NCI-H1417 (cell line): ENCODE results near the gene PARD3B.

Experiments used
- DNase-seq, 3 experiments: peaks; one replicate each; lab custom pipeline; 2025; lab: John Stamatoyannopoulos, UW

The PARD3B gene

DNA sequence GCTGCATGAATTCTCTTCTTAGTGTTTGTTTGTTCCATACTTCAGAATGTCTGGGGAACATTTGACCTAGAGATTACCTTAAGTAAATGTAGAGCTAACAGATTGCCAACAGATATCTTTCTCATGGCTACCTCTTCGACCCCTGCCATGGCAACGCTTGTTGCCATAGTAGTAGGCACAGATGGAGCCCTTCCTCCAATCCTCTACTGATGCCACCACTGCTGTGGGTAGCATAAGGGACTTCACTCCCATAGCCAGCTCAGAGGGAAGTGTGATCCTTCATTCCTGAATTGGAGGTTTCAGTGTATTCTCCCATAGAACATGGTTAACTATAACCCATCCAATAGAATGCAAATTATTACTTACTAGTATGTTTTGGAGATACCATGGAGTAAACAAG lies 593.5 kb downstream of the PARD3B start:
- DNase-seq, result peak in 1 of 3 experiments; percentile 7

DNA sequence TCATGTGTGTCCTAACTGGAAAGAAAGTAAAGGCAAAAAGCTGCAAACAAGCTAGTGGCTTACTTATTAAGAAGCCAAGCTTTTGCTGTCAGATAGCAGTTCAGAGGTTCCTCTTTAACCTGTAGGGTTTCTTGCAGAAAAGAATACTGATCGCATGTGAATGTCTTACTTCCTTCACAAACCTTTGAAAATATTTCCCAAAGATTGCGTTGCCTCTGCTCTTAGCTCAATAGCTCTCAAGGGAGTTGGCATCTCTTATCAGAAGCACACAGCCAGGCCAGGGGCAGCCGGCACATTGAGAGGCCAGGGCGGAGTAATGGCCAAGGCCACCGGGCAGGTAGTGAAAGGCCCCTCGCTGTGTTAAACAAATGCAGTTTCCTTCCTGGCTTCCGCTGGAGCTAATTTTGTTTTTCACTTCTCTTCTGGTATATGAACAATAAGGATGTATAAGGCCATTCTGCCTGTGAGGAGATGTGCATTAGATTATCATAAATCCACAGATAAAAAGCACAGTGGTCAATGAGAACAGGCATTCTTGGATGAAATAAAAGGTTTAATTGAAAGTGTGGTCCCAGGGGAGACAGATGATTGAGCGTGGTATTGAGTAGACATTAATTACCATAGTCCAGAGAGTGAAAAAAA lies 594.7 kb downstream of the PARD3B start:
- peak in 2 of 3 experiments; percentile 58 to 88 for DNase-seq

DNA sequence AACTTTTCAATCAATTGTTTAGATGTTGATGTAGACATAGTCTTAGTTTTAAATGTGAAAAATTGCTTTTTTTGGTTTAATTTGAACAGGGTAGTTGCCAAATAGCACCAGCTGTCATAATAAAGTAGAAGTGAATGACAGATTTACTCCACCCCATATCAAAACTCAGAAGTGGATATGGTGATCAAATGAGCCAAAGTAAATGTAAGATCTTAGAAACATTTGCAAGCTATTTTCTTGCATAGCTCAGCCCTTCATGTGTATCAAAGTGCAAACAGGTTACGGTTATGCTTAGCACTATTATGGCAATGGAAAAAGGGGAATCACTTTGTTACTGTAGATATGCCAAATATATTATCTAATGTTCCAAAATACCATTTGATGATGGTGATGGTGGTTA lies 596.1 kb downstream of the PARD3B start:
- DNase-seq, result no peak

DNA sequence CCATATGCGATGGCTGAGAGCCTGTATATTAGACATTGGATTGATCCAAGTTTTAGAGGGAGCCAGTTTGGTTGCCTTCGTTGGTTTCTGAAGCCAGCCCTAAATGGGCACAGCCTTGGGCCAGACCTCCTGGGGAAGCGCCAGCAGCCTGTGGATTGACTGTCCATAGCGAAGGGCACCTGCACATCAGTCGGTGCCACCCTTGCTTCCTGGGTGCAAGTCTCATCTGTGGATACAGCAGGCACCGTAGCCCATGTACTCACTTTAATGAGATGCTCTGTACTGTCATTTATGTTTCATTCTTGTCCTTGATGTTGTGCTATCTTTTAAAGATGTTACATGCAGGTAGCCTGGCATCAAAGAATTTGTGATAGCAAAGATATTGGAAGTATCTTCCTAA lies 600.6 kb downstream of the PARD3B start:
- DNase-seq, result no peak

DNA sequence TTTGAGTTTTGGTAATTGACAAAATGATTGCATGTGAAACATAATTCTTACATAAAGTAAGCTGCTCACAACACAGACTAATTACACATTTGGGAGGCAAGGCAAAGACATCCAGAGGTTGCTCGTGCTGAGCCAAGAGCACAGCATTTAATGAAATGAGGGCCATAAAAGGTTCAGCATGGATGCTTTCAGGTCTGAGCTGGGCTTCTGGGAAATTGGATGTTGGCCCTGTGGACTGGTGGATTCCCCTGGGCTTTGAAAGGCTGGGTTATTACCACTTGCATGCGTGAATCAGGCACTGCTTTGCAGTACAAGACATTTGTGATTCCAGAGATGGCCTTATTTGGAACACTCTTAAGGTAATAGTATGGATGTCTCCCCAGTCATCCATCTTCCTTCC lies 603.5 kb downstream of the PARD3B start:
- DNase-seq, result peak; percentile 3 to 53 (median 38)

DNA sequence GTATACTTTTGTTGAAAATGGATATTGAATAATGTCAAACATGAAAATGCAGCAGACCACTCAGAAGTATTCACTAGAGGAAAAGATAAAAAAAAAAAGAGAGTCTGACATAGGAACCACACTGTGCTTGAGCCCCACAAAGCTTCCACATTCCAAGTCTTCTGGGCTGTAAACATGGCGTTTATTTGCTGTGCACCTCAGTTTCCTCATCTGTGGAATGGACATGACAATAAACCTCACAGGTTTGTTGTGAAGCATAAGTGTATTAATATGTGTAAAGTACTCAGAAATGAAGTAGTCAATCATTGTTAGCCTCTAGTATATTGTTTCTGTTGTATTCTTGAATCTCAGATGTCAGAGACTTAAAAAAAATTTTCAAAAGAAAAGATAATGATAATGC lies 611.2 kb downstream of the PARD3B start:
- DNase-seq, result no peak

DNA sequence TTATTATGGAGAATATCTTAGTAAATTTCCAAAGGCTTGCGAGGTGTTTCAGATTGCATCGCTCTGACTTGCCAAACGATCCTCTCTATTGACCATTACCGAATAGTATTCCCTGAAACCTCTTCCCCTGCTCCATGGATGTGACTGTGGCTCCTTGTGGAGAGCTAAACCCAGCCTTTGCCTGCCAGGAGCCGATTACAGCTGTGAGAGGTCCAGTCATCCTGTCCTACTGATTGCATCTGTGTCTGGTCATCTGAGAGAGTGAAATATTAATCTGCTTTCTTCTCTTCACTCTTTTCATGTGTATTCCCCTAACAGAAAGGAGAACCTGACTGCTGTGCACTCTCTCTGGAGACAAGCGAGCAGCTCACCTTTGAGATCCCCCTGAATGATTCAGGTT lies 613.1 kb downstream of the PARD3B start:
- no peak for DNase-seq

DNA sequence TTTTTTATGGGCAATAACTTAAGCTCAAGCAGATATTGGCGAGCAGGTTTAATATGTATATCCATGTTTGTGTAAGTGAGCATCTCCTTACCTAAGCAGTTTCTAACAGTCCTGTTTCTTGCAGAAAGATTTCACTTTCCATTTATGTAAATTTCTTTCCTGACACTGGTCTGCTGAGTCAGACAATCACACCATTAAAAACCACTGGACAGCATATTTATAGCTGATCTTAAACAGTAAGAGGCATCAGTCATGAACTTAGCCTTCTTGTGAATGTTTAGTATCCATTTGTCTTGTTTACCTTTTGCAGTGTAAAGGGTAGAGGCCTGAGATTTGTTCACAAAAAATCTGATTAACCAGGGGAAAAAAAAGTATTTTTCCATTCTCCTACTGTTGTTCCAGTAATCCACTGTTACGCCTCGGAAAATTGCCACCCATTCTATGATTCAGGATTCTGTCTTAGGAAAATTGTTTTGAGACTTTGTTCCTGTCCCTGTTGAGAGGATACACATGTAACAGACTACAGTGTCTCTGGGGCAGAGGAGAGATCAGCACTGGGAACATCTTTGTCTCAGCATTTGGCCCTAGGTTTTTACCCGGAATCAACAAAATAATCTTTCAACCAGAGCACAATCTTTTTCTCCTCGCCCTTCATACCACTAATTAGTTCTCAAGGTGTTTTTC lies 616.0 kb downstream of the PARD3B start:
- DNase-seq, result no peak

DNA sequence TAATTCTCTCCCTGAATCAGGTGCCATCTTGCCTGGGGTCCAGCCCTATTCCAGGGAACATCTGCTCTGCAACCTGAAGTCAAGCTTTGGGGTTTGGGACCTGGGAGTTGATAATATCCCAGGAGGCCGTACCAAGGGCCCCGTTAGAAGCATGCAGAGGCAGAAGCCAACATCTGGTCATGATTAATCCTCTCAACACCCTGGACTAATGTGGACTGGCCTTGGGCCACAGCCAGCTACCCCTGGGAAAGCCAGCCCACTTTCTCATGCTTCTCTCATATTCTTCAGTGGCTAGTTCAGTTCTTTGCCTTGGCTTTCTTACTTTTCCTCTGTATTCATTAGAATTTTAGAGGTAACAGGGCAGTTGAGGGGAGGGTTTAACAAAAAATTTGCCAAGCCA lies 621.5 kb downstream of the PARD3B start:
- DNase-seq, result no peak

DNA sequence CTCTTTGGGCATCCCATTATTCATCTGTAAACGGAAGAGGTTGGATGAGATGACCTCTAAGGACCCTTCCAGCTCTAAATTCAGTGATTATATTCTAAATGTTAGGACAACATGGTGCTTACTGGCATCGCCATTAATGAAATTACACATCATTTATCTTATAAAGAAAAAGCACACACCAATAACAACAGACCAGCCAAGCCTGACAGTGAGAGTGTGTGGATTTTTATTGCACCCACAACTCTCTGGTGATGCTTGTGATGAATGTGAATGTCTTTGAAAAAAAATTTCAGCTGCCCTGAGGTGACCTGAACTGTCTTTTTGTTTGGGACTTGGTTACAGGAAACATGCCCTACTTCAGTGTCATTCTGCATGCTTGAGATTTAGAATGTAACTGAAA lies 623.7 kb downstream of the PARD3B start:
- no peak for DNase-seq

DNA sequence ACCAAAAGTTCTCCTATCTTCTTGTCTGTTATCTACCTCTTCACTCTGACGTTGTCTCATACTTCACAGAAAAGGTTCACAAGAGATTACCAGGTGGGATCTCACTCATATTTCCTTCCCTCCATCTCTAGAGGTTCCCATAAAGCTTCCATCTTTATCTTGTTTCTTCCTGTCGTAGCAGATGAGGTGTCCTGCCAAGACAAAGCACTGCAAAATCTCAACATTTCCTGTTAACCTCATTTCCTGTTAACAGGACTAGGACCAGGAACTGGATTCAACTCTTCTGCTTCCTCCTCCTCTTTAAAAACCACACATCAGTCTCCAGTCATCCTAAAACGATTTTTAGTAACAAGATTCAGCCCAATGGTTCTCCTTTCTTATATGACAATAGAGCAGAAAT lies 624.2 kb downstream of the PARD3B start:
- DNase-seq, result no peak

DNA sequence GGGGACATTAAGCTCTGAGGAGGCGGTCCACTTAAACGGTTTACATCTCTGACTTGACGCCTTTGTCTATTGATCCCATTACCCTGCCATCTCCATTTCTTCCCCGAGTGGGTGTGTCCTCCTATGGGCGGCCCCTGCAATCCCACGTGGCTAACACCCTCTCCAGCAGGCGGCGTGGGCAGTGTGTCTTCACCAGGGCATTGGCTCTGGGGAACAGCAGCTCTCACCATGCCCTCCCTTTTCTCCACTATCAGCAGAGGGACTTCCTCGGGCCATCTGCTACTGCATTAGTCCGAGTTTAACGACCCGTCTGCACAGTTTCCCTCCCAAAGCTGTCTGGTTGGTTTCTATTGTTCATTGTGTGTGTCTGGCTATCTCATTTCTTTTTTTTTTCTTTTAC lies 625.1 kb downstream of the PARD3B start:
- DNase-seq, result peak in 1 of 3 experiments; percentile 34

DNA sequence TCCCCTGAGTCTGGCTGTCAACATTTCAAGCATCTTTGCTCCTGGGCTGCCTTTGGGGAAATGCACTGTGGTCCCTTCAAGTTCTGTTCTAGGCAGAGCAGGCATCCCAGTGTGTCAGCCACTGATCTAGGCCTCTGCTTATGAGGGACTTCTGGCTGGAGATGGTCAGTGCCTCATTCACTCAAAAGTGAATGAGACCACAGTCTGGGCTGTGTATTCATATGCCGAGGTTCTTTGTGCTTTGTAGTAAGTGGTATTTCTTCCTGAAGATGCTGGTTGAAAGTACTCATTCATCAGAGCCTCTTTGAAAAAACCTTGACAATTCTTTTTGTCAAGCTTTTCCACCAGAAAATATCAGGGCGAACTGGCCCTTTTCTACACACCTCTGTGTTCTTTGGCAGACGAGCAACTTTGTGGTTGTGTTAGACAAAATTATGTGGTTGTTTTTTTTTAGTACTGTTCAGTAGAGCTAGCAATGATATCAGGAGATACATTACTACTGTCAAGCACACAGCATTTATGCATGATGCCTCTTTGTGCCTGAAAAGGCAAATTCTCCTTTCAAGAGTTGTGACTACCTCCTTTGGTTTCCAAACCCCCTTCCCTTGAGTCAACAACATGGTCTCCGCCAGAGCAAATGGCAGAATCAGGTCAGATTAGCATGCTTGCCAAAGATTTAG lies 626.1 kb downstream of the PARD3B start:
- DNase-seq, result no peak

DNA sequence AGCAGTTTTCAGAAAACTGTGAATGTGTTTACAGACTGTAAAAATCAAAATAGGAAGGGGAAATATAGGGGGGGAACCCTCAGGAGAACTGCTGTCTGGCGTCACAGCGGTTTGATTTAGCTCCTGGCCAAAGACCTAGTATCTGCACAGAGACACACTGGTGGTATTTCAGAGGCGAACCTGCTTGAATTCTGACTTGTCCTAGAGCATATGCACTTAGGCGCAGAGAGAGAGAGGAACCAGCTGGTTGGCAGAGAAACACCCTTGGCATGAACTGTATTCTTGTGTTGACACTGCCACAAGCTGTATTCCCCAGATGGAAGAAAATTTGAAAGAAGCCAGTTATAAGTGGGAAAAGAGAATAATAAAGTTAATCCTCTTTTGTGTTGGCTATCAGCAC lies 630.6 kb downstream of the PARD3B start:
- DNase-seq, result no peak

DNA sequence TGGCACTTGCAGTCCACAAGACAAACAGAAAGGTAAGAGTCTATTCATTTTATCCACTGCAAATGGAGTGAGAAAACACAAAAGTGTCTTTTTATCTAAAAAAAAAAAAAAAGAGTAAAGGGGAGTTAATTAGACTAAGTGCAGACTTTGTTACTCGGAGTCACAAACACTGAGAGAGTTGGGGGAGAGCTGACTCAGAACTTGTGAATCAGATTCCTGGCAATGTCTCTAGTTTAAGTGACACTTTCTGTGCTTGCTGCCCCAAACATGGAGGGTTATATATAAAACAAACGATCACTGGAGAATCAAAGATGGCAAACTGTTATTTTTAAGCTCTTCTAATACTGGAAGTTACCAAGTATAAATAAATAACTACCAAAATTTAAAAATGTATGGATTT lies 631.3 kb downstream of the PARD3B start:
- DNase-seq, result no peak

DNA sequence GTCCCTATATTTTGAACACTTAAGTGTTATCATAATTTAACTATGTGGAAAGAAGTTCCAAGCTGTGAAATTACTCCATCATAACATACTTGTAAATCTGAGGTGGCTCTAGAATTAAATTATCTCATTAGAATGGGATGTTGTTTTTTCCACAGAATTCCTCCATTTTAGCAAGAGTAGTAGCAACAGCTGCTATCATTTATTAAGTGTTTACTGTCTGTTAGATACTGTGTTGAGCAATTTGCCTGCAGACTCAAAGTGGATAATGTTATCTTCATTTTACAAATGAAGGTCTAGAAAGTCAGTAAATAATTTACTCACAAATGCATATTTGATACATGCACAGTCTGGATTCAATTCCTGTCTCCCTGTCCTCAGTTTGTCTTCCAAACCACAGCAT lies 632.3 kb downstream of the PARD3B start:
- DNase-seq, result no peak

DNA sequence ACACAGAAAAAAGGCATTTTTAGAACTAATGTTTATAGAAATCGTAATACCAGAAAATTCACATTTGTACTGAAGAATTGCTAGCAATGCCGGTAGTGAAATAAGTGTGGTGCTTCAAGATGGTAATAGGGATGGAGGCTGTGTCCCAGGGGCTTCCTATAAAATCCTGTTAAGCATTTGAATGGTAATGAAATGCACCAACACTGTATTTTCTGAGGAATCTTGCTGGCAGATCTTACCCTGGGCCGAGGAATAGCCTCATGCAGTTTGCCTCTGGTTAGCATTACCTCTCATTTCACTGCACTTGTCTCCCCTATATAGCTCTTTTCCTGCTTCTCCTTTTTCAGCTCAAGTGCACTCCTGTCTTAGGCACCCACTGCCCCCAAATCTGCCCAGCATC lies 635.5 kb downstream of the PARD3B start:
- no peak for DNase-seq

DNA sequence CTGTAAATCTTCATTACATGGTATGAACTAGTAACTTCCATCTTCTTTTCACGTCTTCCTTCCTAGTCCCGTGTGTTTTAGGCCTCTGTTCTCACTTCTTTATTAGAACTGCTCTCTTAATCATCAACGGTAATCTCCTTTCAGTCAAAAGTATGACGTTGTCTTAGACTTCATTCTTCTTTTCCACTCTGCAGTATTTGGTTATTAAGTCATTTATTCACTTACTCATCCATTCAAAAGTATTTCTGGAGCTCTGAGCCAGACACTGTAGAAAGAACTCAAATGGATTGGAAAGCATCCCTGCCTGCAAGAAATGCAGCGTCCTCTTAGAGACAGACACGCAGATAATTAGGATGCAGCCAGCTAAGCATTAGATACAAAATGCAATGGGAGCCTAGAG lies 642.5 kb downstream of the PARD3B start:
- DNase-seq, result no peak

DNA sequence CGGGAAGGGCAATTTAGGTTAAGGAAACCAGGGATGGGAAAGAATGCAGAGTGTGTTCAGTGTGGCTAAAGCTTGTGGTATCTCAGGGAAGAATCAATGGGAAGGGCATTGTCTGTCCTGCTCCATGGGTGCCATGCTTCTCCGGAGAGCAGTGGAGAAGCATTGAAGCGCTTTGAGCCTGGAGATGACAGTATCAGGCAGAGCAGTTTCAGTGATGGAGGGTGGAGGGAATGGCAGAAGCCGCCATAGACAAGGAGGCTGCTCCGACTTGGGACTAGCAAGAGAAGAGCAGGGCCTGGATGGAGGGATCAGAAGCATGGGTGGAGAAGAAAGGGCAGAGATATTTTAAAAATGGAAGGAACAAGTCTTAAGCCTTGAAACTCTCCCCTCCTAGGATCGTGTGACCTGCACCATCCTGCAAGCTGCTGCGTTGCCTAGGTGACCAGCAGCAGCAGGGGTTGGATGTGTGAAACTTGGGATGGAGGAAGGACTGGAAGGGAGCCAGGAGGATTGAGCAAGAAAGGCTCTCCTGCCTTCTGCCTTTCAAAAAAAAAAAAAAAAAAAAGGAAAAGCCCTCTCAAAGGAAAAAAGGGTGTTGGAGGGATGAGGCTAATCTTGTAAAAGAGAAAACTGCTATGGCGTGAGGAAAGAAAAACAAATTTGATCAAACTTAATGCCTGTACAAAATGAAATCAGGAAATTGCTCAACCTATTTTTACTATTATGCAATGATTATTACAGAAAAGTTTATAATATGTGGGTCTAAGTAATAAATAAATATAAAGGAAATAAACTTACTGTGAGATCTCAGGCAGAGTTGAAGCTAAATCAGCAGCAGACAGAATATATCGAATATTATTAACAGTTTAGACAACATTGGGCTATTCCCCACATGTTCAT lies 643.2 kb downstream of the PARD3B start:
- DNase-seq, result peak; percentile 2 to 84 (median 42)

DNA sequence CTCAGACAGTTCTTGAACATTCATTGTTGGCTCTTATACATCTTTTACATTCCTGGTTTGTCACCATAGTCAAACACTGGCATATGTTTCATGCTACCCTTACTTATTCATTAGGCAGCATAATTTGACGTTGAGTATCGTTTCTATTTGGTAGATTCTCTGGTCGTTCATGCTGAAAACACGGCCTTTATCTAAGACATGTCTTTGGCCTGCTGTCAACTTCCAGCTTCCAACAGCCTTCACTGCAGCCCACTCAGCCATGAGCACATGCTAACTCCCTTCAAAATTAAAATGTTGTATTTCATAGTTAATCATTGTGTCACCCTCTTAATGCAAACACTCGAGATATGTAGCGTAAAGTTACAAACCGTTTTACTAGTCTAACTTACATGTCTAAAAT lies 644.0 kb downstream of the PARD3B start:
- no peak for DNase-seq

DNA sequence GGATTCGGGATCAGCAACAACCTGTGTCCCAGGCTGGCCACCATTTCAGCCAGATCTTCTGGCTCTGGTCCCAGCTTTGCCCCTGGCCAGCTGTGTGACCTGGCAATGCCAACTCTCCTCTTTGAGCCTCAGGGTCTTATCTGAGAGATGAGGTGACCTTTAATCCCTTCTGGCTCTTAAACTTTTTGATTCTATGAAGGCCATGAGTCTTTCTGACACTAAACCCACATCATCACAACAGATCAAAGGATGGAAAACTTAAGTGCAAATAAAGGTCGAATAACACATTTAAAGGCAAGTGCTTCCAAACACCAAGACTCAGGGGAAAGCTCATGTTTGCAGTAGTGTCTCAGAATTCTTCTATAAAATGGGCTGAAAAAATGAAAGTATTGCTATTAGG lies 645.3 kb downstream of the PARD3B start:
- DNase-seq, result no peak

DNA sequence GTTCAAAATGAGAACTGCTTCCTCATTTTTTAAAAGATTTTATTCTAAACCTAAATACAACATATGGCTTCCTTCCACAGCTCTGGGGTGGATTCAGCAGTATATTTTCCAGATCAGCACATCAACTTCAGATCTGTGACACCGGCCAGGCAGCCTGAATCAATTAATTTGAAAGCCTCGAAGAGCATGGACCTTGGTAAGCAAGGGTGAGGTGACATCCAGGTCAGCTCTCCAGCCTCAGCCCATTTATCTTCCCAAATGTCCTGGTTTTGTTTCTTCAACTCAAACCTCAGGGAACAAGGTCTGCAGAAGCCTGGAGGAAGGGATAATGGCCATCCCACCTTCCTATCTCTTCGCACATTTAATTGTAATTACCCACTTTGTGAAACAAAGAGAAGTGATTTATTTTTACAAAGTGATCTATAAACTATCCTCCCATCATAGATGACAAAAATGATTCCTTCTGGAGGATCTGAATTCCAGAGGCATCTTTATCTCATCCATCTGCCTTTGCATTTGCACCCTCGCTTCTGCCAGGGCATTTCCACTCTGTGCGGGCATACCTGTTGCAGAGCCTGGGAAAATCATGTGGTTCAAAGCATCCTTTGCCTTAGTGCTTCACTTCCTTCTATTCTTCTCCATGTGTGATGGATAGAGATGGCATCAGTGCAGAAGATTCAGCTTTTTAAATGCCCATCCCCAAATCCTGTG lies 648.0 kb downstream of the PARD3B start:
- no peak for DNase-seq
